HG02759 (cell line): ENCODE measurements around the gene HEATR5B.
"Not testable (repeated sequence)": the region's sequence is repeated elsewhere in the genome, so short reads cannot be mapped to it uniquely, and the experiment has no call there.

ENCODE experiments used
- ATAC-seq: cut with Tn5 transposase; IDR thresholded peaks from one replicate; pipeline ENCODE4 v1.9.1; 2021; ENCODE audit warnings: mild to moderate bottlenecking, moderate library complexity; ENCODE audit not compliant: unreplicated experiment

HEATR5B gene

GRCh38 chr2:37068686-37069085 is 15.5 kb downstream of the HEATR5B start:
- ATAC-seq = no peak

GRCh38 chr2:37061776-37062175 is 22.4 kb downstream of the HEATR5B start:
- no peak for ATAC-seq

- no peak for ATAC-seq
These were observed 23.0 kb downstream of the HEATR5B start for GRCh38 chr2:37061013-37061711.

DNA sequence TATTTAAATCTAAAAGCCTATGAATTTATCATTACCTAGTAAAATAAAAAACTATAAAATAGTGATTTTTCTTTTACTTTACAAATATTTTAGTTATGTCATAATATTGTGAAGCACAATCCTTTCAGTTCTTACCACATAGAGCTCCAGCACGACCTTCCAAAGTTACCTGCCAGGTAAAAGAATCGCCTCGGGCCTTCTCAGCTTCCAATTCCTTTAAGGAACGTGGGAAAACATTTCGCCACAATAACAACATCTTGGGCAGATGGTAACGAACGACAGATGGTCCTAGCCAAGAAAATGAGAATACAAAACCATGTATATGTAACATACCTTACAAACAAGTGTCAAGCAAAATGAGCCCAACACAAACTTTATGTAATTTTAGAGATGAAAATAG is 23.7 kb downstream of the HEATR5B start:
- no peak for ATAC-seq

- ATAC-seq = no peak
These were observed 24.3 kb downstream of the HEATR5B start for GRCh38 chr2:37059841-37060240.

- ATAC-seq = no peak
These were observed 31.4 kb downstream of the HEATR5B start for GRCh38 chr2:37052600-37053332.

- no peak for ATAC-seq
These were observed 44.6 kb downstream of the HEATR5B start for GRCh38 chr2:37039580-37039979.

- no peak for ATAC-seq
These were observed 46.4 kb downstream of the HEATR5B start for GRCh38 chr2:37037771-37038170.

DNA sequence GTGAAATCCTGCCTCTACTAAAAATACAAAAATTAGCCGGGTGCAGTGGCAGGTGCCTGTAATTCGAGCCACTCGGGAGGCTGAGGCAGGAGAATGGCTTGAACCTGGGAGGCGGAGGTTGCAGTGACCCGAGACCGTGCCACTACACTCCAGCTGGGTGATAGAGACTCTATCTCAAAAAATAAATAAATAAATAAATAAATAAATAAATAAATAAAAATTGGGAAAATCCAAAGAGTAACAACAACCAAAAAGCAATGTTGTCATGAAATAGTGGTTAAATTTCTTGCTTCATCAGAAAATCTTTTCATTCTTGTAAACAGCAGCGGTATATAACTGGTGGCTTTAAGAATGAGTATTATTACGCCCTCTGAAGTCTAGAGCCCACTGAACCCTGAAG is 54.4 kb downstream of the HEATR5B start:
- no peak for ATAC-seq

DNA sequence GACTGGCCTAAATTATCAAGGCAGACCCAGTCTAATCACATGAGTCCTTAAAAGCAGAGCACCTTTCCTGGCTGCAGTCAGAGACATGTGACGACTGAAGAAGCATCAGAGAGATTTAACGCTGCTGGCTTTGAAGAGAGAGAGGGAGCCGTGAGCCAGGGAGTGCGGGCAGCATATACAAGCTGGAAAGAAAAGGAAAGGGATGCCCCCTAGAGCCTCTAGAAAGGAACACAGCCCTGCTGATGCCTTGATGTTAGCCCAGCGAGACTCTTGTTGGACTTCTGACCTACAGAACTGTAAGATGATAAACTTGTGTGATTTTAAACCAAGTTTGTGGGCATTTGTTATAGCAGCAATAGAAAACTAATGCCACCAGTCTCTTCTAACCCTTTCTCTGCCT is 58.1 kb downstream of the HEATR5B start:
- no peak for ATAC-seq

GRCh38 chr2:37020887-37021796 is 63.0 kb downstream of the HEATR5B start:
- ATAC-seq = no peak

- no peak for ATAC-seq
These were observed 63.8 kb downstream of the HEATR5B start for GRCh38 chr2:37020212-37020886.

DNA sequence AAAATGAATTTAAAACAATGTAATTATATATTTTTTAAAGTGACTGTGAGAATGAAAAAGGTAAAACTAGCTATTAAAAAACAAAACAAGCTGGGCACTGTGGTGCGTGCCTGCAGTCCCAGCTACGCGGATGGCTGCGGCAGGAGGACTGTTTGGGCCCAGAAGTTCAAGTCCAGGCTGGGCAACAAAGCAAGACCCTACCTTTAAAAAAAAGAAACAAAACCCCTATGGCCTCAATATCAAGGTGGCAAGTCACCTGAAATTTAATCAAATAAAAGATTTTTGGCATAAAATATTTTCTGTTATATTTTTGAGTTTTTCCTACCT is 70.9 kb downstream of the HEATR5B start:
- peak; percentile 20 for ATAC-seq

DNA sequence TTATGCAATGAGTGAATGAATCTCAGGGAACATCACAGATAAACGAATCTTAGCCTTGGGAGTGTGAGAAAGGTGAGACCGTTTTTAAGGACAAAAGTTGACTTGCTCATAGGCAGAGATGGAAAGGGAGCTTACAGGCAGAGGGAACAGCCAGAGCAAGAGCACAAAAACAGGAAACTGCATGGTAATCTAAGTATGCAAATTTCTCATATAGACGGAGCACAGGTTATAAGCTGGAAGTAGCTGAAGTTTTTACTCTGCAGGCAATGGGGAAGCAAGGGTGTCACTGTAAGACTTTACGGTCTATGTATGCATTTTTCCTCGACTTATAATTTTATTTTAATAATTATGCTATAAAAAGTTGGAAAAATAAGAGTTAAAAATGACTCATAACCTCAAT is 73.0 kb downstream of the HEATR5B start:
- ATAC-seq = no peak

- peak; percentile 99 for ATAC-seq
These were observed 78.9 kb downstream of the HEATR5B start for GRCh38 chr2:37005118-37005868.

- ATAC-seq = no peak
These were observed 83.1 kb downstream of the HEATR5B start for GRCh38 chr2:37000988-37001556.

DNA sequence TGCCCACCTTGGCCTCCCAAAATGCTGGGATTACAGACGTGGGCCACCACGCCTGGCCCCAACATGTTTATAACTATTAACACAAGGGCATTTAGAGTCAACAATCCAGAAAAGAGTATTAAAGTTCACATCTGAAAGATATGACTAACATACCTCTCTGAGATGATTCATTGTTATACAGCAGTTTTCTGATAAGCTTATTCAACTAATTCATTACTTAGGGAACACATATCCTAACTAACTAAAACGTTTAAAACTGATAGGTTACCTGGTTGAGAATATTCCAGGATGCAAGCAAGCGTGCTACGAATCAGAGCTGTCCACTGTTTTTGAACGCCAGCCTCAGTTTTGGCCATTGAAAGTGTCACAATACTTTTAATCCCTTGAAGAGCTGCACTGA is 83.9 kb downstream of the HEATR5B start:
- ATAC-seq = no peak

GRCh38 chr2:36999416-36999815 is 84.8 kb downstream of the HEATR5B start:
- not testable (repeated sequence) for ATAC-seq

- no peak for ATAC-seq
These were observed 90.1 kb downstream of the HEATR5B start for GRCh38 chr2:36993841-36994620.
